Suppressor macrophage treated with lipopolysaccharide for 4 hours (primary cell): Measurements from ENCODE around the gene IGHMBP2.
"Not testable (repeated sequence)": the region's sequence is repeated elsewhere in the genome, so short reads cannot be mapped to it uniquely, and the experiment has no call there.

ENCODE experiments used
- DNase-seq: peaks from one replicate; pipeline ENCODE4 v3.0.0-alpha.2; 2020

The IGHMBP2 gene

GRCh38 chr11:68965901-68966853 lies 62.5 kb downstream of the IGHMBP2 start:
- no peak for DNase-seq

GRCh38 chr11:68966894-68967780 lies 63.4 kb downstream of the IGHMBP2 start:
- DNase-seq: no peak

GRCh38 chr11:68968306-68969250 lies 64.9 kb downstream of the IGHMBP2 start:
- no peak for DNase-seq

GRCh38 chr11:68969386-68969785 lies 65.7 kb downstream of the IGHMBP2 start:
- no peak for DNase-seq

- DNase-seq: no peak
These were observed 67.4 kb downstream of the IGHMBP2 start for GRCh38 chr11:68970921-68971636.

GRCh38 chr11:68973219-68973618 lies 69.5 kb downstream of the IGHMBP2 start:
- DNase-seq: no peak

GRCh38 chr11:68973706-68974105 lies 70.0 kb downstream of the IGHMBP2 start:
- not testable (repeated sequence) for DNase-seq

- DNase-seq: peak; percentile 31
These were observed 70.9 kb downstream of the IGHMBP2 start for GRCh38 chr11:68974421-68975194.

- DNase-seq: no peak
These were observed 72.4 kb downstream of the IGHMBP2 start for GRCh38 chr11:68976095-68976494.

GRCh38 chr11:68976563-68976962 lies 72.9 kb downstream of the IGHMBP2 start:
- DNase-seq: no peak

- no peak for DNase-seq
These were observed 74.3 kb downstream of the IGHMBP2 start for GRCh38 chr11:68977781-68978625.

- no peak for DNase-seq
These were observed 74.9 kb downstream of the IGHMBP2 start for GRCh38 chr11:68978626-68978930.

- DNase-seq: no peak
These were observed 75.4 kb downstream of the IGHMBP2 start for GRCh38 chr11:68978931-68979594.

- no peak for DNase-seq
These were observed 76.5 kb downstream of the IGHMBP2 start for GRCh38 chr11:68979931-68980775.

- DNase-seq: no peak
These were observed 77.0 kb downstream of the IGHMBP2 start, which contains the start of gene MRGPRD for GRCh38 chr11:68980776-68981065. TSS of gene MRGPRD (minus strand) at chr11:68980986. CDS start at chr11:68980986, 0 bp downstream.

GRCh38 chr11:68982134-68982533 lies 78.4 kb downstream of the IGHMBP2 start:
- no peak for DNase-seq

- no peak for DNase-seq
These were observed 80.1 kb downstream of the IGHMBP2 start for GRCh38 chr11:68983801-68984200.

GRCh38 chr11:68987211-68987610 lies 83.5 kb downstream of the IGHMBP2 start:
- DNase-seq: no peak

- DNase-seq: no peak
These were observed 84.8 kb downstream of the IGHMBP2 start for GRCh38 chr11:68988491-68988890.
